Upper lobe of left lung (tissue), 4 donors: ENCODE measurements around the gene KCNQ4.

Experiments
- CTCF ChIP-seq, 6 experiments: fragments of 450-650 bp in 4 of 6; fragments of 200-600 bp in 2 of 6; sonication (generic) in 2 of 6; IDR thresholded peaks; one replicate each; pipeline ENCODE4 v1.5.1; 2016 to 2019; ENCODE audit warnings: antibody characterized with exemption in 6 of 6
- EP300 ChIP-seq, 4 donors: sonication (generic); formaldehyde crosslinking; IDR thresholded peaks; one replicate each; pipeline ENCODE4 v1.5.1; 2017; ENCODE audit warnings: antibody characterized with exemption in 4 of 4, control low read depth in 2 of 4
- POLR2A ChIP-seq, 4 donors: fragments of 450-650 bp; IDR thresholded peaks; one replicate each; pipeline ENCODE4 v1.5.1; 2016 to 2017; ENCODE audit warnings: antibody characterized with exemption in 4 of 4, mild to moderate bottlenecking in 2 of 4
- POLR2AphosphoS5 ChIP-seq, 2 donors: sonication (generic); formaldehyde crosslinking; IDR thresholded peaks; one replicate each; pipeline ENCODE4 v1.5.1; 2017; ENCODE audit warnings: antibody characterized with exemption in 2 of 2

GRCh38 chr1:40884055-40884795, 100.6 kb downstream of the KCNQ4 start:
- TF ChIP-seq CTCF (IDR thresholded peaks at IDR 0.05) (no peak), EP300 (IDR thresholded peaks at IDR 0.05) (no peak), POLR2A (IDR thresholded peaks at IDR 0.05) (no peak), POLR2AphosphoS5 (IDR thresholded peaks at IDR 0.05) (no peak)
